AG04450 (cell line): ENCODE measurements around the gene AANAT. TPM values are rescaled to one million over a fixed set of nuclear protein-coding genes. Genes with fewer than 3 reads are reported as not detected.

Experiments used
- CTCF ChIA-PET: fragments of 300-600, 350-600 bp; formaldehyde crosslinking; extraction: SDS; loops from one replicate; lab custom pipeline; 2022; ENCODE audit warnings: antibody characterized with exemption, inconsistent platforms; lab: Charles Lee
- POLR2A ChIA-PET: fragments of 350-600 bp; formaldehyde crosslinking; extraction: SDS; loops from one replicate; lab custom pipeline; 2021; ENCODE audit warnings: antibody characterized with exemption, inconsistent platforms; lab: Yijun Ruan, JAX
- DNase-seq: peaks from one replicate; pipeline ENCODE4 v3.0.0-alpha.2; 2011; ENCODE audit warnings: low read depth, low spot score
- H3K27ac ChIP-seq: one replicate; pipeline ENCODE4 v1.5.1; 2012; ENCODE audit warnings: low read depth, low read length, control low read depth
- H3K27me3 ChIP-seq: one replicate; pipeline ENCODE4 v1.6.0; 2012; ENCODE audit warnings: low read length; ENCODE audit not compliant: control insufficient read depth, insufficient read depth
- H3K4me3 ChIP-seq: 2 replicates; pipeline ENCODE4 v1.5.1; 2011; ENCODE audit warnings: mild to moderate bottlenecking, low read depth, low read length, control low read depth
- H3K9me3 ChIP-seq: 2 replicates; pipeline ENCODE4 v1.5.1; 2012; ENCODE audit warnings: low read length; ENCODE audit not compliant: control insufficient read depth, insufficient read depth
- CTCF ChIP-seq: IDR thresholded peaks from 2 replicates; pipeline ENCODE4 v1.5.1; 2011; ENCODE audit warnings: low read depth, low read length, control low read depth, inconsistent platforms
- polyA plus RNA-seq: library from polyadenylated mRNA; depleted of rRNA; stranded (reverse); fragments of >200 nt; gene quantifications from 2 replicates; pipeline ENCODE4 v1.2.3, GENCODE V29; 2011

Gene AANAT
- polyA plus RNA-seq, 1 experiment: not detected

- Histone ChIP-seq H3K9me3 (no peaks in the 10 kb centered on the region), H3K27ac (no peak overlapping the region), H3K27me3 (no peaks in the 10 kb centered on the region), H3K4me3 (no peak overlapping the region)
- DNase-seq: no peak
- ChIA-PET POLR2A (no interaction called here), CTCF (interaction anchor here (1.1 kb wide), 1 partner anchor 23 kb away, joined by 3 read pairs; no protein-coding TSS in a partner anchor)
- no peak for TF ChIP-seq CTCF
Observed at GRCh38 chr17:76490112-76490710, 22.8 kb downstream of the AANAT start.

GRCh38 chr17:76491271-76492122 is 24.1 kb downstream of the AANAT start:
- Histone ChIP-seq H3K27me3 (no peaks in the 10 kb centered on the region), H3K4me3 (no peak overlapping the region), H3K27ac (peak overlapping the region; percentile 21), H3K9me3 (no peaks in the 10 kb centered on the region)
- CTCF ChIA-PET: interaction anchor here (1.1 kb wide), 1 partner anchor 25 kb away, joined by 3 read pairs; no protein-coding TSS in a partner anchor
- POLR2A ChIA-PET: no interaction called here
- DNase-seq: no peak
- no peak for TF ChIP-seq CTCF

DNA sequence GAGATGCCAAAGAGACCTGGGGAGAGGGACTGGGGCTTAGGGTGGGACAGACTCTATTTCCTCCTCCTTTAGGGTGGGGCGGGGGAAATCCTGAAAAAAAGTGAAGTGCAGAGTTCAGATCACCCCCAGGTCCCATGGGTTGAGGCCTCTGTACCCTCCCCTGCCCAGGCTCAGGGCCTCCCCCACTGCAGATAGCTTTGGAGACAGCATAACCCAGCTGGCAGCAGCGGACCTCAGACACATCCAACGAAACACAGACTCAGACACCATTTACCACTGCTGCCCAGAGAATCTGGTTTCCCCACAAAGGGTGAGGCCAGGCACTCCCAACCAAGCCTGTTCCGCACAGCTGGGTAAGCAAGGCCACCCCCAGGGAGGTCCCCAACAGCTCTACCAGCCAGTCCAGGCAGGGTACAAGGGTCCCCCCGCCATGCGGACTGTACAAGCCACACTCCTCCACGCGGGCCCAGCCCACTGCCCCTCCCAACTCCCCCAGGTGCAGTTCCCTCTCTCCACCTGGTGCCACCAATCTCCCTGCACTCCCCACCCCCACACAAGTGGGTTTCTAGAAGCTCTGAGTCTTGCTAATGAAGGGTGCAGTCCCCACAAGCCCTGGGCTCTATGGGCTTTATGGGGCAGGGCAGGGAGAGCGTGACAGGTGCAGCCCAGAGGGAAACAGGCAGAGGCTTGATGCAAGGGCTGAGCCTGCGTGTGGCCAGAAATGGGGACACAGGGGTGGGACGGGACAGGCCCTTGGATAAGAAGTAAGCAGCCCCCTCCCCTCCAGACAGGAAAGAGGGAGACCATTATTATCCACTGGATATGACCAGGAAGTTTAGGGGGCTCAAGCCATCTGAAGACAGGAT is 25.0 kb downstream of the AANAT start:
- TF ChIP-seq CTCF: no peak
- Histone ChIP-seq H3K27me3 (no peaks in the 10 kb centered on the region), H3K9me3 (no peaks in the 10 kb centered on the region), H3K4me3 (peak overlapping the region; percentile 10; the same call in 1 of the 2 replicates), H3K27ac (peak overlapping the region; percentile 94)
- CTCF ChIA-PET: interaction anchor here (0.6 to 2.6 kb wide), 4 partner anchors 15 to 34 kb away, joined by 3 to 8 read pairs (median 6); partner anchors contain the start of gene AANAT
- POLR2A ChIA-PET: interaction anchor here (1.0 to 1.3 kb wide), 3 partner anchors 7 to 30 kb away, joined by 3 to 4 read pairs (median 4); no protein-coding TSS in a partner anchor
- no peak for DNase-seq

DNA sequence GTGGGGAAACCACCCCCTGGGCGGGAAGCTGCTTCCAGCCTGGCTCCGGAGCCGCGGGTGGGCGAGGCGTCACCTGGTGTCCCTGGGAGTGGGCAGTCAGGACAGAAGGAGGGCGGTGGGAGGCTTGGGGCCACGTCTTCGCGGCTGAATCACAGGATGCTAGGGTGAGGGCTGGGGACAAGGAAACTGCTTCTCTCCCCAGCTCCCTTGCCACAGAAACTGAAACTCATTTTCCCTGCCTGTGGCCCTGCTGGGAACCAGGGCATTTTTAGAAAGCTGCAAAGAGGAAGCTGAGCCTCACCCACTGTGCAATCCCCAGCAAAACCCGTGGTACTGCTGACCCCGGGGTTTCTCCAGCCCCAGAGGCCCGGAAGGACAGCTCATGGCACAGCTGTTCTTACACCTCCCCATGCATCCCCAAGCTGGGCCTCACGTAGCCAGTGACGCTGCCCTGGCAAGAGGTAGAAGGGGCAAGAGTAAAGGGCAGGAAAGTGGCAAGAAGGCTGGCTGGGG is 25.6 kb downstream of the AANAT start:
- DNase-seq: peak; percentile 68
- TF ChIP-seq CTCF: no peak
- CTCF ChIA-PET: interaction anchor here (1.2 to 2.6 kb wide), 3 partner anchors 14 to 34 kb away, joined by 6 to 8 read pairs (median 7); partner anchors contain the start of gene AANAT
- Histone ChIP-seq H3K27me3 (no peaks in the 10 kb centered on the region), H3K4me3 (peak overlapping the region; percentile 10), H3K27ac (peak overlapping the region; percentile 94), H3K9me3 (no peaks in the 10 kb centered on the region)
- POLR2A ChIA-PET: interaction anchor here (0.7 to 1.3 kb wide), 4 partner anchors 8 to 34 kb away, joined by 3 to 4 read pairs (median 4); no protein-coding TSS in a partner anchor
